Measurements from ENCODE around the gene MARCHF2. TPM values are rescaled to one million over a fixed set of nuclear protein-coding genes. Genes with fewer than 3 reads are reported as not detected.

MARCHF2 gene
- polyA plus RNA-seq, 3 donors, result 47.8 to 117 (median 90.8) TPM

- Histone ChIP-seq H3K4me2 (replicated peaks; ENCODE audit: extremely low read depth, low read length, poor library complexity, severe bottlenecking) (no peak overlapping the region), H3K4me1 (ENCODE audit: control insufficient read depth in 1 of 2, insufficient read depth in 2 of 2, low read length in 2 of 2) (peaks cover 46% of the 10 kb centered on the region in 2 donors), H3K79me2 (ENCODE audit: insufficient read depth, low read length) (peaks cover 78% of the 10 kb centered on the region), H3K36me3 (replicated peaks in 1 of 2; ENCODE audit: control insufficient read depth in 1 of 2, insufficient read depth in 2 of 2, low read length in 2 of 2) (peaks cover 59 to 74% of the 10 kb centered on the region in 2 donors), H3K27me3 (ENCODE audit: control insufficient read depth in 2 of 2, insufficient read depth in 2 of 2, low read length in 2 of 2) (no peaks in the 10 kb centered on the region), H2AFZ (ENCODE audit: insufficient read depth, low read depth, low read length, poor library complexity, severe bottlenecking) (no peak overlapping the region), H4K20me1 (ENCODE audit: insufficient read depth, low read length) (peaks cover 71% of the 10 kb centered on the region), H3K4me3 (replicated peaks in 1 of 3; ENCODE audit: low read depth in 2 of 3, low read length in 3 of 3) (no peak overlapping the region), H3K9ac (ENCODE audit: insufficient read depth, low read length, poor library complexity, severe bottlenecking) (no peak overlapping the region), H3K9me3 (replicated peaks in 1 of 2; ENCODE audit: control insufficient read depth in 1 of 2, insufficient read depth in 1 of 2, low read length in 2 of 2) (peaks cover 0 to 6% of the 10 kb centered on the region in 2 donors), H3K27ac (ENCODE audit: low read depth in 1 of 2, low read length in 2 of 2) (peak overlapping the region in 1 of 2 donors; percentile 92)
- no peak for TF ChIP-seq CTCF (IDR thresholded peaks at IDR 0.05)
- intact Hi-C loops (cut with micrococcal nuclease), result no loop called here
- peaks cover 52% of the 10 kb centered on the region for H3K4me1 Mint-ChIP-seq
- DNase-seq, result no peak
- peaks cover 73 to 89% of the 10 kb centered on the region in 2 donors for H3K36me3 Mint-ChIP-seq
- H3K4me3 Mint-ChIP-seq, result no peak overlapping the region
- H3K9me3 Mint-ChIP-seq, result peaks cover 0 to 8% (median 5%) of the 10 kb centered on the region in 7 donors
- peak overlapping the region in 6 of 7 donors; percentile 38 to 94 (median 76) for H3K27ac Mint-ChIP-seq
- whole genome bisulfite sequencing (ENCODE audit: insufficient coverage), result 90% methylated on average over 2 of the region's 8 CpGs
- H3K27me3 Mint-ChIP-seq (ENCODE audit: low read depth in 3 of 3), result peaks cover 0 to 4% (median 2%) of the 10 kb centered on the region in 3 donors
Observed at GRCh38 chr19:8483165-8483564, 70.1 kb downstream of the MARCHF2 start.

GRCh38 chr19:8484331-8484894 lies 71.3 kb downstream of the MARCHF2 start:
- WGBS (ENCODE audit: insufficient coverage), result 44% methylated on average over 15 of the region's 18 CpGs
- intact Hi-C loops (cut with micrococcal nuclease), result no loop called here
- DNase-seq, result peak; percentile 90 to 94 (median 91)
- Histone ChIP-seq H4K20me1 (ENCODE audit: insufficient read depth, low read length) (peaks cover 66% of the 10 kb centered on the region), H3K27me3 (ENCODE audit: control insufficient read depth in 2 of 2, insufficient read depth in 2 of 2, low read length in 2 of 2) (no peaks in the 10 kb centered on the region), H3K4me3 (replicated peaks in 1 of 3; ENCODE audit: low read depth in 2 of 3, low read length in 3 of 3) (peak overlapping the region in 1 of 3 experiments; percentile 35), H3K36me3 (replicated peaks in 1 of 2; ENCODE audit: control insufficient read depth in 1 of 2, insufficient read depth in 2 of 2, low read length in 2 of 2) (peaks cover 55 to 72% of the 10 kb centered on the region in 2 donors), H2AFZ (ENCODE audit: insufficient read depth, low read depth, low read length, poor library complexity, severe bottlenecking) (no peak overlapping the region), H3K4me1 (ENCODE audit: control insufficient read depth in 1 of 2, insufficient read depth in 2 of 2, low read length in 2 of 2) (peaks cover 58 to 59% of the 10 kb centered on the region in 2 donors), H3K9me3 (replicated peaks in 1 of 2; ENCODE audit: control insufficient read depth in 1 of 2, insufficient read depth in 1 of 2, low read length in 2 of 2) (peaks cover 0 to 6% of the 10 kb centered on the region in 2 donors), H3K4me2 (replicated peaks; ENCODE audit: extremely low read depth, low read length, poor library complexity, severe bottlenecking) (peak overlapping the region; percentile 29), H3K27ac (ENCODE audit: low read depth in 1 of 2, low read length in 2 of 2) (peak overlapping the region; percentile 83 to 92), H3K9ac (ENCODE audit: insufficient read depth, low read length, poor library complexity, severe bottlenecking) (peak overlapping the region; percentile 45), H3K79me2 (ENCODE audit: insufficient read depth, low read length) (peaks cover 66% of the 10 kb centered on the region)
- H3K27ac Mint-ChIP-seq, result peak overlapping the region; percentile 87 to 95 (median 93)
- no peak overlapping the region for H3K4me3 Mint-ChIP-seq
- no peak for TF ChIP-seq CTCF (IDR thresholded peaks at IDR 0.05)
- peaks cover 72 to 89% of the 10 kb centered on the region in 2 donors for H3K36me3 Mint-ChIP-seq
- H3K4me1 Mint-ChIP-seq, result peaks cover 64% of the 10 kb centered on the region
- peaks cover 0 to 8% (median 7%) of the 10 kb centered on the region in 7 donors for H3K9me3 Mint-ChIP-seq
- H3K27me3 Mint-ChIP-seq (ENCODE audit: low read depth in 3 of 3), result peaks cover 0 to 4% (median 2%) of the 10 kb centered on the region in 3 donors

Measured in CD14-positive monocyte (primary cell).